ENCODE measurements around the gene PIGK. TPM values are rescaled to one million over a fixed set of nuclear protein-coding genes. Genes with fewer than 3 reads are reported as not detected.

PIGK gene
- total RNA-seq, 2 donors from 2014 or later, result 15.1 to 26.6 TPM

GRCh38 chr1:77081834-77082233, 137.4 kb downstream of the PIGK start:
- H3K9me3 Mint-ChIP-seq, result peaks cover 0 to 3% of the 10 kb centered on the region in 2 donors
- ATAC-seq, result no peak
- H3K27ac Mint-ChIP-seq, result no peak overlapping the region
- H3K36me3 Mint-ChIP-seq, result no peaks in the 10 kb centered on the region
- no peak for DNase-seq (ENCODE audit: low spot score in 2 of 2)

- no peak overlapping the region for H3K27ac Mint-ChIP-seq
- no peaks in the 10 kb centered on the region for H3K9me3 Mint-ChIP-seq
- ATAC-seq, result no peak
- no peak for DNase-seq (ENCODE audit: low spot score in 2 of 2)
- H3K36me3 Mint-ChIP-seq, result no peaks in the 10 kb centered on the region
Measured at GRCh38 chr1:77076759-77077158, 142.5 kb downstream of the PIGK start.

GRCh38 chr1:77068013-77068412, 151.2 kb downstream of the PIGK start:
- H3K36me3 Mint-ChIP-seq, result no peaks in the 10 kb centered on the region
- no peak overlapping the region for H3K27ac Mint-ChIP-seq
- ATAC-seq, result no peak

GRCh38 chr1:77065693-77066342, 153.4 kb downstream of the PIGK start:
- ATAC-seq, result no peak
- H3K27ac Mint-ChIP-seq, result no peak overlapping the region
- no peaks in the 10 kb centered on the region for H3K9me3 Mint-ChIP-seq
- DNase-seq (ENCODE audit: low spot score in 2 of 2), result no peak
- H3K36me3 Mint-ChIP-seq, result no peaks in the 10 kb centered on the region

More at GRCh38 chr1:77068013-77068412, 151.2 kb downstream of the PIGK start:
- no peaks in the 10 kb centered on the region for H3K9me3 Mint-ChIP-seq
- no peak for DNase-seq (ENCODE audit: low spot score in 2 of 2)

- no peak for ATAC-seq
- Mint-ChIP-seq H3K27ac (no peak overlapping the region), H3K9me3 (no peaks in the 10 kb centered on the region), H3K36me3 (no peaks in the 10 kb centered on the region)
- DNase-seq (ENCODE audit: low spot score in 2 of 2), result no peak
Measured at GRCh38 chr1:77064246-77064645, 155.0 kb downstream of the PIGK start.

GRCh38 chr1:77063118-77063517, 156.1 kb downstream of the PIGK start:
- ATAC-seq (no peak), DNase-seq (ENCODE audit: low spot score in 2 of 2) (no peak)
- Mint-ChIP-seq H3K9me3 (no peaks in the 10 kb centered on the region), H3K36me3 (no peaks in the 10 kb centered on the region), H3K27ac (no peak overlapping the region)

- no peak overlapping the region for H3K27ac Mint-ChIP-seq
- ATAC-seq (no peak), DNase-seq (ENCODE audit: low spot score in 2 of 2) (no peak)
- no peaks in the 10 kb centered on the region for H3K9me3 Mint-ChIP-seq
- no peaks in the 10 kb centered on the region for H3K36me3 Mint-ChIP-seq
Measured at GRCh38 chr1:77061162-77061561, 158.1 kb downstream of the PIGK start.

GRCh38 chr1:77060000-77060399, 159.2 kb downstream of the PIGK start:
- Mint-ChIP-seq H3K36me3 (no peaks in the 10 kb centered on the region), H3K9me3 (no peaks in the 10 kb centered on the region), H3K27ac (no peak overlapping the region)
- ATAC-seq, result no peak
- no peak for DNase-seq (ENCODE audit: low spot score in 2 of 2)

- Mint-ChIP-seq H3K9me3 (no peaks in the 10 kb centered on the region), H3K27ac (no peak overlapping the region), H3K36me3 (no peaks in the 10 kb centered on the region)
- DNase-seq (ENCODE audit: low spot score in 2 of 2) (no peak), ATAC-seq (no peak)
Measured at GRCh38 chr1:77057994-77058585, 161.1 kb downstream of the PIGK start.

GRCh38 chr1:77056525-77056924, 162.7 kb downstream of the PIGK start:
- Mint-ChIP-seq H3K9me3 (no peaks in the 10 kb centered on the region), H3K36me3 (no peaks in the 10 kb centered on the region), H3K27ac (no peak overlapping the region)
- DNase-seq (ENCODE audit: low spot score in 2 of 2) (no peak), ATAC-seq (no peak)

- H3K27ac Mint-ChIP-seq, result no peak overlapping the region
- DNase-seq (ENCODE audit: low spot score in 2 of 2) (no peak), ATAC-seq (no peak)
- H3K9me3 Mint-ChIP-seq, result no peaks in the 10 kb centered on the region
- no peaks in the 10 kb centered on the region for H3K36me3 Mint-ChIP-seq
Measured at GRCh38 chr1:77051425-77051824, 167.8 kb downstream of the PIGK start.

- Mint-ChIP-seq H3K36me3 (no peaks in the 10 kb centered on the region), H3K27ac (no peak overlapping the region), H3K9me3 (no peaks in the 10 kb centered on the region)
- no peak for DNase-seq (ENCODE audit: low spot score in 2 of 2)
- no peak for ATAC-seq
Measured at GRCh38 chr1:77048615-77049005, 170.6 kb downstream of the PIGK start.

GRCh38 chr1:77047978-77048614, 171.1 kb downstream of the PIGK start:
- H3K9me3 Mint-ChIP-seq, result no peaks in the 10 kb centered on the region
- peak overlapping the region in 1 of 2 donors; percentile 71 for H3K27ac Mint-ChIP-seq
- DNase-seq (ENCODE audit: low spot score in 2 of 2), result no peak
- peak in 1 of 2 donors; percentile 40 for ATAC-seq
- no peaks in the 10 kb centered on the region for H3K36me3 Mint-ChIP-seq

GRCh38 chr1:77047575-77047974, 171.7 kb downstream of the PIGK start:
- Mint-ChIP-seq H3K9me3 (no peaks in the 10 kb centered on the region), H3K27ac (peak overlapping the region in 1 of 2 donors; percentile 71), H3K36me3 (no peaks in the 10 kb centered on the region)
- DNase-seq (ENCODE audit: low spot score in 2 of 2), result no peak
- ATAC-seq, result no peak

- H3K9me3 Mint-ChIP-seq, result no peaks in the 10 kb centered on the region
- H3K36me3 Mint-ChIP-seq, result no peaks in the 10 kb centered on the region
- ATAC-seq (peak; percentile 74 to 97), DNase-seq (ENCODE audit: low spot score in 2 of 2) (peak in 1 of 2 donors; percentile 12)
- no peak overlapping the region for H3K27ac Mint-ChIP-seq
Measured at GRCh38 chr1:77044133-77044849, 174.9 kb downstream of the PIGK start.

- H3K36me3 Mint-ChIP-seq, result no peaks in the 10 kb centered on the region
Measured at GRCh38 chr1:77040826-77041225, 178.4 kb downstream of the PIGK start.

GRCh38 chr1:77039739-77040138, 179.5 kb downstream of the PIGK start:
- H3K36me3 Mint-ChIP-seq, result no peaks in the 10 kb centered on the region
- no peak for ATAC-seq

More at GRCh38 chr1:77040826-77041225, 178.4 kb downstream of the PIGK start:
- DNase-seq (ENCODE audit: low spot score in 2 of 2) (no peak), ATAC-seq (no peak)
- H3K27ac Mint-ChIP-seq, result no peak overlapping the region
- peaks cover 6% of the 10 kb centered on the region in 2 donors for H3K9me3 Mint-ChIP-seq

More at GRCh38 chr1:77039739-77040138, 179.5 kb downstream of the PIGK start:
- Mint-ChIP-seq H3K9me3 (peaks cover 6% of the 10 kb centered on the region in 2 donors), H3K27ac (no peak overlapping the region)
- no peak for DNase-seq (ENCODE audit: low spot score in 2 of 2)
